A549 treated with Hydrocortisone at 1 μM for 4 hours (cell line): ENCODE measurements around the gene CORT. TPM values are rescaled to one million over a fixed set of nuclear protein-coding genes. Genes with fewer than 3 reads are reported as not detected.

Experiments used
- total RNA-seq: library from RNA; stranded (reverse); fragments of 200-300 nt; extraction: Qiagen RNA extraction; gene quantifications from 5 replicates; pipeline ENCODE4 v1.2.3, GENCODE V29; 2022

The CORT gene, protein sequence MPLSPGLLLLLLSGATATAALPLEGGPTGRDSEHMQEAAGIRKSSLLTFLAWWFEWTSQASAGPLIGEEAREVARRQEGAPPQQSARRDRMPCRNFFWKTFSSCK
- 0.13 to 0.38 TPM (median 0.24 TPM) in 5 replicates for total RNA-seq

DNA sequence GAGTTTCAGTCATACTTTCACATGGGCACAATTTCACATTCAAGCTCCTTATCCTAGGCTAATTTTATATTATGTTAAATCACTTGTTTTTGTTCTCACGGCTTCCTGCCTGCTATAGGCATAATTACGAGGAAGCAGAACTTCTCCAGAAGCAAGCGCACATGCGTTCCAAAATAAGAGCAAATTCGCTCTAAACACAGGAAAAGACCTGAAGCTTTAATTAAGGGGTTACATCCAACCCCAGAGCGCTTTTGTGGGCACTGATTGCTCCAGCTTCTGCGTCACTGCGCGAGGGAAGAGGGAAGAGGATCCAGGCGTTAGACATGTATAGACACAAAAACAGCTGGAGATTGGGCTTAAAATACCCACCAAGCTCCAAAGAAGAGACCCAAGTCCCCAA is at the start of gene CORT:
Gene CORT, plus strand, starts transcription at position 281 of the 400 bp plus-strand sequence. CDS start 193 bp downstream, outside the sequence.

DNA sequence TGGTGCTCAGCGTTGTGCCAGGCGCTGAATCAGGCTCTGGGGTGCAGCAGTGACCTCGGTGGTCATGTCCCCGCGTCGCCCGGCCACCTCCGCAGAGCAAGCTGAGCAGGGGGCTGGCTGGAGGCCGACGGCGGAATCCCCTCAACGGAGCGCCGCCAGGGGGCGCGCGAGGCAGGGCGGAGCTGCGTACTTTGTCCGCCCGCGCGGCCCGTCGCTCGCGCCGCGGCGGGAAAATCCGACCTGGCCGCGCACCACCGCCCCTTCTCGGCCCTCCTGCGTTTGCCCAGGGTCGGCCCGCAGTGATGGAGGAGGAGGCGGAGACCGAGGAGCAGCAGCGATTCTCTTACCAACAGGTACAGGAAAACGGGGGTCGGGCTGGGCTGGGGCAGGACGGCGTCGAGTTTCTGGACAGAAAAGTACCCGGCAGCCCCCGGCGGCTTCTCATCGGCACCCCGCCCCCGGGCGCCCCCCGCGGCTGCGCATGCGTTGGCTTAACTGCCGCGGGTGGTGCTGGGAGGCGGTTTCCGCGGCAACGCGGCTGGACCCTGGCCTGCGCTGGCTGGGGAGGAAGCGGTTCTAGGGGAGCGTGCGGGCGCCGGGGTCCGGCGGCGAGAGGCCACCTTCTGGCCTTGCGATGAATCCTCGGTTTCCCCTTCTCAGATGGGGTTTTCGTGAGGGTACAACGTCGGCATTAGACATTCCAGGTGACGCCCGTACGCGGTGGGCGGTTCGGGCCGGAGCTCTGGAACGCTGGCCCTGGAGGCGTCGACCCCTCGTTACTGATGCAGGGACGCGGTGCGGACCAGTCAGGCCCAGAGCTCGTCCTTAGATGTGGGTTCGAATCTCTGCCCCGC is 19.4 kb upstream of the CORT start, which contains the start of gene CENPS:
Gene CENPS, plus strand, starts transcription at position 218 of the 854 bp plus-strand sequence. Its CDS starts 85 bp downstream, at position 303.

DNA sequence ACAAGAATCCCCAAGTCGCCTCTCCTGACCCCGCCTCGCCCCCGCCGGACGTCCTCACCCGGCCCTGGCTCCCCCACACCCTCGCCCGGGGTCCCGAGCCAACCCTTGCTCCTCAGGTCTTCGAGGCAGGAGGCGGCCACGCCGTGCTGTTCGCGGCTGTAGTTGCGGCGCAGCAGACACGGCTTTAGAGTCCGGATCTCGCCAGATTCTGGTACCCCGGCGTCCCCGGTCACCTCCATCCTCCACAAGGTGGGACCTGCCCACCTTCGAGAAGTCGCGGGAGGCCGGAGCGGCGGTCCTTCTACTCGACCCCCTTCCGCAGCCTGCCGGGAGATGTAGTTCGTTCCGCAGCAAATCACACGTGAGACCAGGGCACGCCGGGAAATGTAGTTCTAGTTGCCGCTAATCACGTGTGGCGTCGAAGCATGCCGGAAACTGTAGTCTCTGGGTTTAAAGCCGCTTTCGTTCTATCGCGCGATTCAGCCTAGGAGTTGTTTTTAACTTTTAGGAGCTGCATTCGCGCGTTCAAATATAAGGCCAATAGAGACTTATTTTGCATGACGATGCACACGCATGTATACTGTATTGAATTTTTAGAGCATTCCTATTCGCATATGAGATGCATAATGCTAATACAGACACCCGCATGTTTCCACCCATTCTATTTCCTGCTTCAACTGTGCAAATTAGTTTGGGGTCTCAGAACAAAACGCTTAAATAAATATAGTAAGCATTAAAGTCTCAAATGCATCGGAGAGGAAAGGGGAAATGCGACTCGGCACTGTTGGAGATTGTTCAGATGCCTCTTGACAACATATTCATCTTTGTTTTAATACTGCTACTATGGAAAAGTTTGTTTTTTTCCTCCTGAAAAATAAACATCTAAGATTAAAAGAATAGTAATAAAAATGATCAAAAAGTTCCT is 22.7 kb downstream of the CORT start, which contains the start of gene DFFA:
Gene DFFA, minus strand, starts transcription at position 310 of the 925 bp plus-strand sequence. Its CDS starts 71 bp downstream, at position 239.

DNA sequence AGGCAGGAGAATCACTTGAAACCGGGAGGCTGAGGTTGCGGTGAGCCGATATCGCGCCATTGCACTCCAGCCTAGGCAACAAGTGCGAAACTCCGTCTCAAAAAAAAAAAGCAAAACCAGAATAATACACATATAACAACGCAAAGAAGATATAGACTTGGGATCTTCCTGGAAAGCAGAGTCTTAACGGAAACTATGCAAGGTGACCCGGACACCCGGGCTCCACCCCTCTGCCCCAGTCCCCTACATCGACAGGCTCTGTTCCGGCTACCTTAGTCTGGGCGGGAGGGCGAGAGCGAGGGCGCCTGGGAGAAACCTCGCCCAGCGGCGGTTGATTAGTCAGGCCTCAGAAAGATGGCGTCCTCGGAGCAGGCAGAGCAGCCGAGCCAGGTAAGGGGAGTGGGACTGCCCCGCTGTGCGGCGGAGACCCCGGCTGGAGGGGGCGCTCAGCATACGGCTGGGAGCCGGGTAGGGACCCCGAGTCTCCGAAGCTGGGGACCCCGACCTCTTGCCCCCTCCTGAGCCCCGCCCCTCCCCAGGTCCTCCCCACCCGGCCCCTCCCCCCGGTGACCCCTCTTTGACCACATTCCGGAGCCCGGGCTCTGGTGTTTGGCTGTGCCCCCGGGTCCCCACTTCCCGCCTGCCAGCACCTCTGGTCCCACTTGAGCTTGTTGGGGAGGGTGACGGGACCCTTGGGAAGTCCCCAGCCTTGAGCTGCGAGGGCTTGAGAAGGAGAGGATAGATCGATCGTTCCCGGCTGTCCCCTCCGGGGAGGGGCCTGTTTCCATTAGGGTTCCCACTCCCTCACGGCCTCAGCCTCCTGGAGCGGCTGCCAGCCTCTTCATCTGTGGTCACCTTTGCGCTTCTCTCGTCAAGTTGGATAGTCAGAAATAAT is 25.0 kb downstream of the CORT start, which contains the start of gene PEX14:
Gene PEX14, plus strand, starts transcription at position 338 of the 895 bp plus-strand sequence. Its CDS starts 17 bp downstream, at position 355.

Other genes with a start within 250 kb of the CORT start
- 10.5 to 17.0 TPM (median 13.4 TPM) in 5 replicates for gene KIF1B, start 239.5 kb upstream of the CORT start, total RNA-seq
- 1,044 to 1,330 TPM (median 1,108 TPM) in 5 replicates for gene PGD, start 51.0 kb upstream of the CORT start, total RNA-seq
- 26.5 to 30.3 TPM (median 29.4 TPM) in 5 replicates for gene CENPS, start 19.6 kb upstream of the CORT start, total RNA-seq
- 22.0 to 24.8 TPM (median 24.4 TPM) in 5 replicates for gene DFFA, start 22.5 kb downstream of the CORT start, total RNA-seq
- 14.3 to 15.5 TPM (median 14.5 TPM) in 5 replicates for gene PEX14, start 24.9 kb downstream of the CORT start, total RNA-seq